A172 (cell line): Measurements from ENCODE around the gene SERPINB10. TPM values are rescaled to one million over a fixed set of nuclear protein-coding genes. Genes with fewer than 3 reads are reported as not detected.
"Not testable (repeated sequence)": the region's sequence is repeated elsewhere in the genome, so short reads cannot be mapped to it uniquely, and the experiment has no call there.

Experiments
- DNase-seq: peaks from one replicate; pipeline ENCODE4 v3.0.0-alpha.2; 2015; ENCODE audit warnings: low spot score
- total RNA-seq: library from RNA; depleted of rRNA; stranded (reverse); fragments of >200 nt; shearing (Covaris generic); gene quantifications from 2 replicates; pipeline ENCODE4 v1.2.3, GENCODE V29; 2014

The SERPINB10 gene
- total RNA-seq, 1 experiment from 2014 or later: not detected

GRCh38 chr18:63892566-63892965 is 15.2 kb upstream of the SERPINB10 start:
- no peak for DNase-seq

DNA sequence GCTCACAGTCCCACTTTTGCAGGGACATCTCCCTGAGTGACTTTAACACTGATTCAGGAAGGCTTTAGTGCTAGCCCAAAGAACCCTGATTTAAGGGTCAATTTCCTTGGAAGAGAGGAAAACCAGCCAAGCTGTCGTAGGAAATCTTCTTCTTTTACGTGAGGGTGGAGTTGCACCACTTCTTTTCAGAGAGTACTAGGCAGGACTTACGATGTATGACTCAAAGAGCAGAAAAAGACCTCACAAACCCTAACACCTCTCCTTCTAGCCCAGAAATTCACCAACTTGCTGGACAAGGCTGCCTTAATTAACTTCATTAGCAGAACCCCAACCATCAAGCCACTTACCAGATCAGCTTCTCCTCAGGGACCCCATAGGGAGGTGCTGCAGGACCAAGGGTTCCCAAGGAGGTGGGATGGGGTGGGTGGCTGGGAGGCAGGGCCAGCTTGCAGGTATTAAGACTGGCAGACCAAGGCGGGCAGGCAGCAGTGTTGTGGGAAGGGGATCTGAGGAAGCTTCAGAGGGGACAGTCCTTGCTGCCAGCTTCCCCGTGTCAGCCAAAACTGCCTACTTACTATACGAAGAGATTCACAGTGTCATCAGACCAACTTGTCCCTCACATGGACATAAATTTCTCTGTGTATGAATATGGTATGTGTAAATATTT is 13.5 kb upstream of the SERPINB10 start:
- DNase-seq: no peak

DNA sequence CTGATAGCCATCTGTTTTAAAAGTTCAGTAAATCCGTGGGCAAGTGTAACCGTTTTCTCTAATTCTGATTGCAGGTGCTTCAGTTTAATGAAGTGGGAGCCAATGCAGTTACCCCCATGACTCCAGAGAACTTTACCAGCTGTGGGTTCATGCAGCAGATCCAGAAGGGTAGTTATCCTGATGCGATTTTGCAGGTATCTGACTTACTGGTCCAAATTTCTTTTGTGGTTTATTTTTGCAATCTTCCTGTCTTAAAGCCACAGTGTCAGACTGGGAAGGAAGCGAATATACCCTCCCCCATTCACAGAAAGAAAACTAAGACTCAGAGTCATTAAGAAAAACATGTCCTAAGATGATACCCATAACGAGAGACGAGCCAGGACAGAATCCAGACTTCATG is 12.6 kb upstream of the SERPINB10 start:
- no peak for DNase-seq

GRCh38 chr18:63897072-63897471 is 10.7 kb upstream of the SERPINB10 start:
- no peak for DNase-seq

- DNase-seq: no peak
These were observed 8.6 kb upstream of the SERPINB10 start for GRCh38 chr18:63899206-63899605.

GRCh38 chr18:63903851-63904570 is 3.7 kb upstream of the SERPINB10 start:
- DNase-seq: no peak

GRCh38 chr18:63904694-63905093 is 3.1 kb upstream of the SERPINB10 start:
- DNase-seq: no peak

GRCh38 chr18:63905361-63905760 is 2.4 kb upstream of the SERPINB10 start:
- DNase-seq: no peak

DNA sequence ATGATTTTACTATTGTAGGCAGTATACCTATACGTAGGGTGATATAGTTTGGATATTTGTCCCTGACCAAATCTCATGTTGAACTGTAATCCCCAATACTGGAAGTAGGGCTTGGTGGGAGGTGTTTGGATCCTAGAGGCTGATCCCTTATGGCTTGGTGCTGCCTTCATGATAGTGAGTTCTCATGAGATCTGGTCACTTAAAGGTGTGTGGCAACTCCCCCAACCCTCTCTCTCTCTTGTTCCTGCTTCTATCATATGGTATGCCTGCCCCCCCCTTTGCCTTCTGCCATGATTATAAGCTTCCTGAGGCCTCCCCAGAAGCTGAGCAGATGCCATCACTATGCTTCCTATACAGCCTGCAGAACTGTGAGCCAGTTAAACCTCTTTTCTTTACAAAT is 1.7 kb upstream of the SERPINB10 start:
- DNase-seq: no peak

DNA sequence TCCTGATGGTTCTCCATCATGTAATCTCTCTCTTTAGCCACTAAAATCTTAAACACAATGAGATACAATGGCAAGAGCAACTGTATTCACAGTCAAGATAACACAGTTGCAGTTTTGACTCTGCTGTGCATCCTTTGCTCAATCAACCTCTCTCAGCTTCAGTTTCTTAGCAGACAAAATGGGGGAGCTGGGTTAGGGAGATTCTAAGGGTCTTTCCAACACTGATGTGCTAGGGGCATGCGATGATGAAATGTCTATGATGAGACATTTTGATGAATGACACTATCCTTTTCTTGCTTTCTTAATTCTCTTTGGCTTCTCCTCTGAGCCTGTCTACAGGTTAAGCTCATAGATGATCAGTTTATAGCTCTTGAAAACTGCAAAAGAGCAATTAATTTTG is 1.1 kb downstream of the SERPINB10 start:
- DNase-seq: no peak

DNA sequence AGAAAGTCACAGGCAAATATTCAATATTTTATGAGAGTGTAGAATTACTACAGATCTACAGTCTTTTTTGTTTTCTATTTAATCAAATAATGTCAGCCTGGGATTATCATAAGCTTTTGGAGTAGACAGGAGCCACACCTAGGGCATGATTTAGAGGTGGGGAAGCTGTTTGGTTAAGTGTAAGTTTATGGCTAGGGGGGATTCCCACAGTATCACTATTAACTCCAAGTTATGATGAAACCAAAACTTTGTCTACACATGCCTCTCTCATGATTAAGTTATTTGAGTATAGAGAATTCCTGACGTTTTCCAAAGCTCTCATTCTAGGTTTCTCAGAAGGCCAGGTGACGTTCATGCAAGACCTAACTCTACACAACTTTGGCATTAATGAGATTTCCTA is 2.1 kb downstream of the SERPINB10 start:
- DNase-seq: no peak

DNA sequence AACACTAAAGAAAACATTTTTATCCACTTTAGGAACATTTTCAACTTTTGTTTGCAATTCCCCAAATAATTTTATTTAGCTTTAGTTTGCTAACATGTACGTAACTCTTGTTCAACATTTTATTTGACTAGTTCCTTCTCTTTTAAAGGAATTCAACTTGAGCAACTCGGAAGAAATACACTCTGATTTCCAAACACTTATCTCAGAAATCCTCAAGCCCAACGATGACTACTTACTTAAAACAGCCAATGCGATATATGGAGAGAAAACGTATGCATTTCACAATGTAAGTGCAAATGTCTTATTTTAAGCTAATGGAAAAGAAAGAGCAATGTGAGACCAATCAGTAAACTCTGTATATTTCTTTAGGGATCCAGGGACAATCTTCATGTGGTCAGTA is 10.1 kb downstream of the SERPINB10 start:
- no peak for DNase-seq

GRCh38 chr18:63922049-63922448 is 14.3 kb downstream of the SERPINB10 start:
- no peak for DNase-seq

DNA sequence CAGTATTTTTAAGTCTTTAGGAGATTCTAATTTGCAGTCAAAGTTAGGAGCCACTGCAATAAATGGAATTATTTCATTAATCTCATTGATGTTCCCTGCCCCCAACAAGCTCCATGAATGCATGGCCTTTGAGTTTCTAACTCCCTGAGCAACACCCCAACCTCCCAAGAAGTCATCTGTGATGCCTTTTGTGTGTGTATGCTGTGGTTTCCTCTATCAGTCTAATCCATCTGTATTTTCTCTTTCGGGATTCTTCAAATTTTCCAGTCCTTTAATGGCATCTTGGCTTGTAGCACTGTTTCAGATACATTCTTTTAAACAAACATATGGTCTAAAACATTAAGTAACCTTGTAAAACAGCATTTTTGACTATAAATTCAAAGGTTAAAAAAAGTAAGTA is 16.8 kb downstream of the SERPINB10 start:
- DNase-seq: peak; percentile 1

DNA sequence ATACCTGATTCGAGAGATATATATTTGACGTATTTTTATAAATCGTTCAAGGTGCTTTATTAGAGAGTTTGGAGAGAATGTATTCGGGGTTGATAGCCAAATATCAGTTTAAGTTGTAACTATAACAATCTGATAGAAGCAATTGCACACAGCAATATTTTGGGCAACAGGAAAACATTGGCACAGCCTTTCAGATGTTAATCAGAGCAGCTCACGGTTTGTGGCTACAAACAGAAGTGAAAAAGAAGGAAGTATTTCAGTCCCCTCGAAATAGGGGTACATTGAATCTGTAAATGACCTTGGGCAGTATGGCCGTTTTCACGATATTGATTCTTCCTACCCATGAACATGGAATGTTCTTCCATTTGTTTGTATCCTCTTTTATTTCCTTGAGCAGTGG is 20.6 kb downstream of the SERPINB10 start:
- no peak for DNase-seq

- DNase-seq: not testable (repeated sequence)
These were observed 21.6 kb downstream of the SERPINB10 start for GRCh38 chr18:63929369-63929768.

GRCh38 chr18:63930773-63931354 is 23.1 kb downstream of the SERPINB10 start:
- no peak for DNase-seq

DNA sequence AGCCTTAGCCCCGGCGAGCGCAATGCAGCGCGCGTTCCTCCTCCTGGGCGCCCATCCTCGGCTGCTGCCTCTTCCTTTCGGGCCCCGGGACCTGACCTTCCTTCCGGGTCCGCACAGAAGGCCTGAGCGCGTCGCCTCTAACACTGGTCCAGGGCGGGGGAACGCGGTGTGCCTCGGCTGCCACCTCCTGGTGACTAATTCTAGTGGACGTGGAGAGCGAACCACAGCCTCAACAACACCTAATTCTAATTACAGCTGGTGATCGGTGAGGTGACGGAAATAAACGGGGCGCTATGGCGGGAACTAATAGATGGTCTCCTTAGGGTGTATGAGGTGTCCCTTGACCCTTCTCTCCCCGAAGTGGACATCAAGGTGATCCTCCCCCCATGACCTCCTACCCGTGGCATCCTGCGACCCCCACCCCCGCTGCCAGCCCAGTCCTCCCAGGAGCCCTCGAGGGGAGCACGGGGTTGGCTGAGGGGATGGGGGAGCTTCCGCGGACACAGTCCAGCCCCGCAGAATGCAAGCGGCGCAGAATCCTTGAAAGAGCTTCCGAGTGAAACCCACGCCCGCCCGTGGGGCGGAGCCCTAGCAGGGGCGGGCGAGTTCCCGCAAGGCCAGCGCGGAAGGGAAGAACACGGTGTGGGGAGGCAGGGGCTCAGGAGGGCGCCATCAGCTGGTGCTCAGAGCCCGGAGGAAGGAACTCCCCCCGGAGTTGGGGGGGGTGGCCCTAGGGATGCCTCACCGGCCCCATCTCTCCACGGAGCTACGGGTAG is 28.6 kb downstream of the SERPINB10 start:
- DNase-seq: peak; percentile 48

- DNase-seq: no peak
These were observed 29.2 kb downstream of the SERPINB10 start for GRCh38 chr18:63936932-63937393.

DNA sequence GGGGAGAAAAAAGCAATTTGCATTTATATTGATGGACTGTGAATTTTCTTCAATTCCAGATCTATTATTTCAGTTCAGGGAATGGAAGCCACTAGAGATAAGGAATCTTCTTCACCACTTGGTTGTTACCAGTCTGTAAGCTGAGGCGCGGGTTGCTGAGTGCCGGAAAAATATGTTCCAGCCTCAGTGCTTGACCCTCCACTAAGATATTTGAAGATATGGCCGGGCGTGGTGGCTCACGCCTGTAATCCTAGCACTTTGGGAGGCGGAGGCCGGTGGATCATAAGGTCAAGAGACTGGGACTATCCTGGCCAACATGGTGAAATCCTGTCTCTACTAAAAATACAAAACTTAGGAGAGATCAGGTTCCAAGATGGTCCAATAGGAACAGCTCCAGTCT is 32.2 kb downstream of the SERPINB10 start:
- DNase-seq: no peak

- DNase-seq: not testable (repeated sequence)
These were observed 32.8 kb downstream of the SERPINB10 start for GRCh38 chr18:63940543-63941050.
